HG03558 (cell line): ENCODE measurements around the gene KIRREL3.

Experiments used
- ATAC-seq: cut with Tn5 transposase; IDR thresholded peaks from one replicate; pipeline ENCODE4 v1.9.1; 2021; ENCODE audit warnings: moderate number of reproducible peaks; ENCODE audit not compliant: unreplicated experiment; ENCODE audit errors: extremely low read depth

Gene KIRREL3

DNA sequence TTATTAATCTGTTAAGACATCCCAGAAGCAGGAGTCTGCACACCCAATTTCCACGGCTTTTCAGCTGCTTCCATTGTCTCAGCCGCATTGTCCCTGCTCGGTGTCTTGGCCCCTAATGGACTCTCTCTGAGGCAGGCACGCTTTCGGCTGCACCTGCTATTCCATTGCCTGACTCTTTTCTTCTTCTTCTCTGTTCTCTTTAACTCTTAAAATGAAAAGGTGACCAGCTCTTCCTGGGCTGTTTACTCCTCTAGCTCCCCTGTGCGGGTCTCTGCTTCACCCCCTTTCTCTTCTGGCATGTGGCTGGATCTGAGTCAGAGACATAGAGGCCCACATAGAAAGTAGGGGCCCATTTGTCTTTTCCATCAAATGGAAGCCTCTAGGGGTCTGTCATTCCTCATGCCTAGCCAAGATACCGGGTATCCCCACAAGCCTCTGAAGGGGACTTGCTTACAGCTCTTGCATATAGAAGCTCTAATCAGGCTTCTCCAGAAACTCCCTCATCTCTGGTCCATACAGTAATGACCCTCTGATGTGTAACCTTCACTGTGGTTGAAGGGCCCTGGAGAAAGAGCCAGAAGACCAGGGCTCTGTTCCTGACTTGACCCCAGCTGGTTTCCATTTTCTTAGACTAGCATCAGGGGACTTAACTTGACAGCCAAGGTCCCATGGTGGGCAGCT is 401.2 kb downstream of the KIRREL3 start:
- no peak for ATAC-seq

DNA sequence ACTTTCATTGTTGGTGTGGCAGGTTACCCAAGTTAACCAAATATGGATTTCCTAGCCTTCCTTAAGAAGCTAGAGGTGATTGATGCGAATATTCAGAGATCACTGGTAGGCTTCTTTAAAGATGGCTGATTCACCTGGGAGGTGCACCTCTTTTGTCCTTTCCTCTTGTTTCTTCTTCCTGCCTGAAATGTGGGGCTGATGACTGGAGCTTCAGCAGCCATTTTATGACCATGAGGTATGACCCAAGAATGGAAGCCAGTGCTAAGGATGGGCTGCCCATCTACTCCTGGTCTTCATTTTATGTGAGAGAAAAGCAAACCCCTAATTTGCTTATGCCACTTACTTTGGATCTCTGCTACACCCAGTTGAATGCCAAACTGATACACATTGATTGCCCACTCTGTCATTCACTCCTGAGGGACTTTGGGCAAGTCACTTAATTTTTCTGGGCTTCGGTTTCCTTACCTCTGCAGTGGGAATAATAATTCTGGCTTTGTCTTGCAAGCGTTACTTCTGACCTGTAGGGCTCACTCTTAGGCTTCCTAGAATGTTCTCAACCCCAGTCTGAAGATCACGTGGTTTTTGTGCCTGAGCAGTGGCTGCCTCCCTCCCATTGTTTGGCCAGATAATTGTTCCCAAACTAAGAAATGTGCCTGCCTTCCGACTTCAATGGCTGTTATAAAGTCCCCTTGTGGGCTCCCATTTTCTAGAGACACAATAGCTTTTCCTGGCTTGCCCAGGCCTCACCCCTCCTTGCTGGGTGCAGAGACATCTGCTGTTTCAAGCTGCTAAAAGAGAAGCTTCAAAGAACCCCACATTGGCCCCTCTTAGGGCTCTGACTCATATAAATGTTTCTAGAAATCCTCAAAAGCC is 402.0 kb downstream of the KIRREL3 start:
- no peak for ATAC-seq

DNA sequence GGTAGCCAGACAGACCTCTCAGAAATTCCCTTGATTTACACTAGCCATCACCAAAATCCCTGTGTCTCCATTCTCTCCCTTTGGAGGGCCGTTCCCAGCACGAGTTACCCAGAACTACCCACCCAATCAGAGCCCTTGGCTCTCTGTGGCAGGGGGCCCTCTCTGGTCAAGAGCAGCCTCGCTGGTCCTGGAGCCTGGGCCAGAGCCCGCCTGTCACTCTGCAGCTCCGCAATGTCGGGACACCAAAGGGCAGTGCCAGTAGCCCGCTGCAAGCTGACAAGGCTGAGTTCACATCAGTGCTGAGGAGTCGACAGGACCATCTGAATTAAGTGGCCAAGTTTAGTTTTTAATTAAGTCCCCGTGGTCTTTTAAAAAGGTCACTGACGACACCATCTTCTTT is 403.5 kb downstream of the KIRREL3 start:
- no peak for ATAC-seq

DNA sequence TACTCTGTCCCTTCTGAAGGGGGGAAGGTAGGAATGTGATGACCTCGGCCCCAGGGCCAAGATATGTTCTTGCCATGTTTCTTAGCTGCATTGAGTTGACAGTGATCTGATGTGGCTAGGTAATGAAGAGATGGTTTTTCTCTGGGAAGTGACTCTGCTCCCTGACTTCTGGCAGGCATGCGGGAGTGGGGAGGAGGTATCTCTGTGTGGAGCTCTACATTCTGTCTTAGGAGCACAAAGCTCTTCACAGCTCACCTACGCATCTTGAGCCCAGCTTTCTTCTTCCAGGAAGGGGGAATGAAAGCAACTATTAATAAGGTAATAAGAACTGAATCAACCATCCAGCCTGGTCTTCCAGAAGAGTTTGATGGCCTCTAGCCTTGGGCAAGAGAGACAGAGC is 404.1 kb downstream of the KIRREL3 start:
- ATAC-seq = no peak

DNA sequence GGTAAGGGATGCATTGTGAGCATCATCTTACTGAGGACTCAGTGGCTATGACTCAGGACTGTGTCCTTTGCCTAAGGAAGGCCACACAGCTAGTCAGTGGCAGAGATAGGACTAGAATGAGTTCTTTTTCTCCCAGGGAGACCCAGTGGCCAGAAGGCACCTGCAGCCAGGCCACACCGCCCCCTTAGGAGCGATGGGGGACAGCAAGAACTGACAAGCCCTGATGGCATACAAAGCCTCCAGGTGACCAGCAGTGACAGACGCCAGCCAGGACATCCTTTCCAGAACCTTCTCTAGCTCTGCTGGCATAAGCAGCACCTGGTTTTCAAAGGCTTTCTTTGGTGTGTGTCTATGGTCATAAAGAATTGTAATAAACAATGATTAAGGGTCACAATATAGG is 405.0 kb downstream of the KIRREL3 start:
- no peak for ATAC-seq

DNA sequence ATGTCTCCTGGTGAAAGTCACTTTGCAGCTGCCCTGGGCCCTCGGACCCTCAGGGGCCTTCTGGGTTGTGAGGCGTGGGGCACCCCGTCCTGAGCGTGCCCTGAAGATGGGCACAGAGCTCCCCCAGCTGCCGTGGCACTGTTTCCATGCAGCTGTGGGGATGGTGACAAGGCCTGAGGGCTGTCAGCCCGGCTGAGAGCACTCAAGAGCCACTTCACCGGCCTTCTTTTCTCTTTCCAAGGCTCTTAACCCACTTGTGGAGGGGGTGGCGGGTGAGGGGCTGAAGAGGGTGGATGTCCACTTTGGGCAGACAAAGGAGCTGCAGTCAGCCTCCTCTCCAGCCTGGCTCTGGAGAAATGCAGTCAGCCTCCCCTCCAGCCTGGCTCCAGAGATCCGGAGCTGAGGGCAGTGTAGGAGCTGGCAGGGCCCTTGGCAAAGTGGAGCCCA is 405.6 kb downstream of the KIRREL3 start:
- no peak for ATAC-seq

DNA sequence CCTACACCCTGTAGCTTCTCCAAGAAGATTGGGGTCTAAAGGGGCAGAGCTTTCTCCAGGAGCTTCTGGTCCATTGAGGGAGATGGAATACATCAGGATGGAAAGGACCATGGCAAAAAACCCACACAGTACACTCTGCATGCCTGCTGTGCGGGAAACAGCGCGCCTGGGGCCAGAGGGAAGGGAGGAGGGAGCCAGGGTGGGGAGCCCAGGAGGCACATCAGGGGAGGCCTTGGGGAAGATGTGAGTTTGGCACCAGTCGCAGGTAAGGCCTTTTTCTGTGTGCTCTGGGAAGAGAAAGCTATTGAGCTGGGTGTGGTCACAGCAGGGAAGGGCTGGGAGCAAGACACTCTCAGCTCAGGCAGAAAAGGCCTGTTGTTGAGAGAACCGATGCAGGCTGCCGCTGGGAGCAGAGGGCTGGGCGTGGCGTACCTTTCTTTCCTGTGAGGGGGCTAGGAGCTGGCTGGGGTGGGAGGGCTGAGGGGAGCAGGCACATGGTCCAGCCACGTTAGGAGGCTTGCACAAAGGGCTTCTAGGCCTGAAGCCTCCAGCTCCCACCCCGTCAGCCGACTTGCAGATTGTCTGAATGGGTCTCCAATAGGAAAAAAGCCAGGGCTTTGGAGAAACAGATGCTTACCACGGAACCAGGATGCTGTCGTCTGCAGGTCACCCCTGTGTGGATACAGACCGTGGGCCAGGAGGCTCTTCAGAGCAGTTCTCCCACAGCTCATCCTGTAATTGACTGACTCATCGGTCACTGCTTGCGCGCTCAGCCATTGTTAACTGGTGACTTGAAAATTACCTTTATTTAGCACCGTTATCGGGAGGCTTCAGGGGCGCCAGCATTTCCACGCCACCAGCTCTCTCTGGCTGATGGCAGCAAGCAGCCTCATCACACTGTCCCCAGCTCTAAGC is 407.8 kb downstream of the KIRREL3 start:
- no peak for ATAC-seq

DNA sequence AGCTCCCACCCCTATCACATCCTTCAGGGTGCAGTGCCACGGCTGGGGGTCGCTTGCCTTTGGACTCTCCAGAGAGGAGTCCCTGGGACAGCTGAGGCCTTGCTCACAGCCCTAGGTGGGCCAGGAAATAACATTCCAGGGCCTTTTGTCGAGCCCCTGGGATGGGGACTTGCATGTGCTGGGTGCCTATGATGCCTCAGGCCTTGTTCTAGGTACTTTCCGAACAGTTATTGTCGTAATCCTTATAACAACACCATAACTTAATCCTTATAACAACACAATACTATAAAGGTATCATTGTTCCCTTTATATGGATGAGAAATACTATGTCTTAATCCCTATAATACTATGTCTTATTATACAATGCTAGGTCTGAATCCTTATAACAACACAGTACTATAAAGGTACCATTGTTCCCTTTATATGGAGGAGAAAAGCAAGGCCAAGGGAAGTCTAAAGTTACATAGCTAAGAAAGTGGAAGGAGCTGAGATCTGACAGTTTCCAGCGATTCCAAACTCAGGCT is 408.5 kb downstream of the KIRREL3 start:
- no peak for ATAC-seq

DNA sequence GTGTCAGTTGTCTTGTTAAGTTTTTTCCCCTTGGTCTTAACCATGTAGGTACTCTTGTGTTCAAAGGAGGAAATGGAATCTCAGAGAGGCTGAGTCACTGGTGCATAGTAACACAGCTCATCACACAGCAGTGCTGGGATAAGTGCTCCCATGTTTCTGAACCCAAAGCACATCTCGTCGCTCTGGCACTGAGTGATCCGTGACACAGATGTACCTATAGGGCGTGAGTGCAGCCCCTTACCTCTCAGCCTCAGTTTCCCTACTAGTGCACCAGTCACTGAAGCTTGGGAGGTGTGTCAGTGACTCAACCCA is 411.1 kb downstream of the KIRREL3 start:
- ATAC-seq = no peak

DNA sequence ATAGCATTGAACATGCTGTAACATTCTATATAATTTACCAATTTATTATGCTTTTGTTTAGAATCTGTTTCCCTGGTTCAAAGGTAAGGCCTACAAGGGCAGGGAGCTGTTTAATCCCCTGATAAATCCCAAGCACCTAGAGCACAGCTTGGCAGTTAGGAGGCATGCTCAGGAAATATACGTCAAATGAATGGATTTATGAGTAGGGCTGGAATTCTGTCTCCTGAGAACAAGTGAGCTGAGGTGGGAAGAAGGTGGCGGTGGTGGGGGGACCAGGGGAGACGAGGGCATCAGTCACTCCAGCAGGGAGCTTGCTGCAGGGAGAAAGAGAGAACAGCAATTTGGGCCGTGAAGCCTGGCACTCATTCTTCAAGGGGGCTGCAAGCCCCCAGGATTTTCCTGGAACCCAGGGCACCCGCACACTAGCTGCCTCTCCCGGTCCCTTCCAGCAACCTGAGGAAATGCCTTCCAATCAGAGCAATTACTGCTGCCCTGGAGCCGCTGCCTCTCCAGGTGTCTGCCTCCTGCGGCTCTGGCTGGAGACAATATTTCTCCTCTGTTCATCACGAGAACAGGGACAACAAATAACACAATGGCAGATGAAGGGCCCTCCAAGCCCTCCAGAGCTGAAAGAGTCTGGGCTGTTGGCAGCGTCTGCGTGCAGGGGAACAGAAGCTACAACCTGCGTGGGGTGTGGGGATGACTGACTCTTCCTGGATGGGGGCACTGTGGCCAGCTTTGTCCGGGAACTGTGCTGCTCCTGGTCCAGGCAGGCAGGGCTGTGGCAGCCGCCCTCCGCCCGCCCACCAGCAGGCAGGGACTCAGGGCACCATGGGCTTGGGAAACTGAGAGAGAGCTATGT is 411.7 kb downstream of the KIRREL3 start:
- ATAC-seq = no peak

DNA sequence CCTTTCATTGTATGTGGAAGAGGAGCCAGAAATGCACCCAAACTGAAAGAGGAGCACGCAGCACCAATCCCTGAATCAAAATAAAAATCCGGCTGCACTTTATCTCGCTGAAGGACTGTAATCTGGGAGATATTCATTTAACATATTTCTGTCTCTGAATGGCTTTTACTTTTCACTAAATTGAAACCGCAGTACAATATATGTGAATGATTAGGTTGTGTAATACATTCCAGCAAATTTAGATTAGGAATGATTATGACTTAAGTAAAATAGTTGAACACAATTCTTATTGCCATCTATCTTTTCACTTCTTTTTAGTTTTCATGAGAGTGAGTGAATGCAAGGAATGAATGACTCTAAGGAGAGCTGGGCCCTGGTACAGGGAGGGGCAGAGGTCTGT is 413.0 kb downstream of the KIRREL3 start:
- ATAC-seq = no peak

DNA sequence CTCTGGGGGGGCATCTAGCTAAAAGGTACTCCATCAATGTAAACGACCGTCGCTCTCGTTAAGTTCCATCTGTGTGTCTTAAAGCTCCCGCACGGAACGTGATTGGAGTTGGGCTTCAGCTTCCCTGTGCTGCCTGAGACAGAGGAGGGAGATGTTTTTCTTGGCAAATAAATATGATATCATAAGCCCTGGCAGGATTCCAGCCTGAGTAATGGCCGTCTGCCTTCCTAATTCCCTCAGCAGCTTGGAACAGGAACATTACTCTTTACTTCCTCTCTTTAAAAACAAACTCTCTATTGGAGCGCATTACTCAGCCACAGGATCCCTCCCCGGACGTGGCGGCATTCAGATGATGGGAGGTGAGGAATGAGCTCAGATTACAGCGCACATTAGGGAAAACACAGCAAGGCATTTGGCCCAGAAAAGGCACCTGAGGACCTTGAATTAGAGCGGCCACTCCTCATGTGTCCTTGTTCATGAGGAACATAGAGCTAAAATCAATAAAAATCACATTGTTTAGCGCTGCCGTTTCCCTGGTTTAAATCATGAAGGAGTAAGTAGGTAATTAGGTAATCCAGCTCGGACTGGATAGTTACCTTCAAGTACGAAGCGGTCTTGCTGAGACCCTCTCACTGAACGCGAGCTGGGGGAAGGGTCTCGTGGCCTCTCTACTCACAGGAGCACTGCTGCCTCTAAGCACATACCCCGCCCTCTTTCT is 414.6 kb downstream of the KIRREL3 start:
- no peak for ATAC-seq

DNA sequence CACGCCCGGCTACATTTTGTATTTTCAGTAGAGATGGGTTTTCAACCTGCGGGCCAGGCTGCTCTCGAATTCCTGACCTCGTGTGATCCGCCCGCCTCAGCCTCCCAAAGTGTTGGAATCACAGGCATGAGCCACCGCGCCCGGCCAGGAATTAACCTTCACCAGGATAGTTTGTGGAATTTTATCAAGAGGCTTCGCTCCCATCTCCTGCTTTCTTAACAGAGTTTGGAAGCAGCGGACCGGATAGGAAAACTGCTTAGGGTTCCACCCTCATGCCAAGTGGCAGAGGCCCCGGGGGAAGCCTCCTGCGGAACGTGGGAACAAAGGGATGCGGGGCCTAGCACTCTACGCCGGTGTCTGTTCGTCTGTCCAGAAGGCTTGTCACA is 415.2 kb downstream of the KIRREL3 start:
- no peak for ATAC-seq

DNA sequence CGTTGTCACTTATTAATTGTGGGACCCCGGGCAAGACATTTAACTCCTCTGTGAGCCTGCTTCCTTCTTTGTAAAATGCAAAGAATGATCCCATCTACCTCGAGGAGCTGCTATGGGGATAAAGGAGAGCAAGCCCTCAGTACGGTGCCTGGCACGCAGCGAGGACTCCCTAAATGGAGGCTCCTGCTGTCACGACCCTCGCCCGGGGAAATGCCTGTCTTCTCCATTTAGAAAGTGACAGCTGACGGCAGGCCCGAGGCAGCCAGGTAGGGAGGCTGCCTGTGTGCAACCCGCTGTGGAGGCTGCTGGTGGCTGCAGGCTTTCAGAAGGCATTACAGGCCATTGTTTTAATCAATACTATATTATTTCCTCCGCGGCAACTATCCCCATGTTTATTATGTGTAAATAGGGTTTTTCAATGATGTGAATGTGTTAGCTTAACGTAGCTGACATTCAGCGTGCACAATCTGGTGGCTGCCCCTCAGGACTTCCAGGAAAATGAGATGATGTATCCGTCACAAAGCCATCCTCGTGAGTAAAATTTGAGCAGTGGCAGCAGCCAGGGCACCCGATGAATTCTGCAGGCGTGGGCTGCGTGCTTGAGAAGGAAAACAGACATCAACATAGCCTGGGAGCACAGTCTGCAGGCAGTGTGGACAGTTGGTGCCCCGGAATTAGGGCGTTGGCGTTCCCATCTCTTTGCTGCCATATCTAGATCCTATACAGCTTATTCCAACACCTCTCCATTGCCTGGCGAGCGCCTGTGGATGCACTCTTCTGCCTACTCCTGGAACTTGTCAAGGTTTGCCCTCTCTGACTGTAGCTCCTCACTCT is 416.8 kb downstream of the KIRREL3 start:
- ATAC-seq = no peak

DNA sequence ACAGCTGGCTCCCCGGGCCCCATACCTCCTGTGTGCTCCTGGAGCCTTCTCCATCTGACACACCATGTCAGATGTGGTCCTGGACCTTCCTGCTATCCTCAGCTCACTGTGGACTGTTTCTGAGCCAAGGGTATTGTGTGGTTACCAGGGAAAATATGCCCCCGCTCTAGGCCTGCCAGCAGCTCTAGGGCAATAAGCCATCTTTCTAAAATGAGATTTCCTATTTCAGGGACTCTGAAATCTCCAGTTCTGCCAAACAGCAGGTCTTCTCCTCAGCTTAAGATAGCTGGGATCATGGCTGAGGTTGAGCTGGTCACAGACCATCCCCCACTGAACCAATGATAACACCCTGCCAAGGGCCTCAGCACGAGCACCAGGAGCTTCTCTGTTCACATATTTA is 417.5 kb downstream of the KIRREL3 start:
- no peak for ATAC-seq

DNA sequence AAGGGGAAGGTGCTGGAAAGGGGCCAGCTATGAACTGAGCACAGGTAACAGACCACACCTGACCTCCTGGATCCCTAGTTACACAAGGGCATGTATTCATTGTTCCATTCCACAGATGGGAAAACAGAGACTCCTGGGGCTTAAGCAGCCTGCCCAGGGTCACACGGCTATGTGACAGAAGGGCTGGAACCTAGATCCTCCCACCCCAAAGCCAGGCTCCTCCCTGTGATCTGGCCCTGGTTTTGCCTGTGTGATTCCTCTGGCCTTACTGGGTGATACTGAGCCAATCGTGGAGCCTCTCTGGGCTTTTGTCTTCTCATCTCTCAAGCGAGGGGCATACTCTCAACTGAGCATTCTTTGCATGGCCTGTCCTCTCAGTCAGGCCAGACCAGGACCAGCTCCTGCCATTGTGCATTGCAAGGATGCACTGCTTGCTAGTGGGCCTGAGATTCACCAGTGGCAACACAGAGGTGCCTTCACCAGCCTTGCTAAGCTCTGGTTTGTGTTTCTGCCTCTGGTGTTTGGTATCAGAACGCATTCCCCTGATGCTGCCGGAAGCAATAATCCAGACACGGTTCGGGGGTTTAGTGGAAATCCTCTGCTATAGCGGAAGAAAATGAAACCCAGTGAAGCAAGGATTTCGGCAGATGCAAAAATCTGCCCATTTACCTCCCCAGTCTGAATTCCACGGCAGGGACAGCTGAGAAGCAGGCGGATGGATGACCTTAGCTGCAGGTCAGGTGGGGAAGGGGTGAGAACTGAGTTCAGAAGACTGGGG is 418.5 kb downstream of the KIRREL3 start:
- ATAC-seq = no peak

DNA sequence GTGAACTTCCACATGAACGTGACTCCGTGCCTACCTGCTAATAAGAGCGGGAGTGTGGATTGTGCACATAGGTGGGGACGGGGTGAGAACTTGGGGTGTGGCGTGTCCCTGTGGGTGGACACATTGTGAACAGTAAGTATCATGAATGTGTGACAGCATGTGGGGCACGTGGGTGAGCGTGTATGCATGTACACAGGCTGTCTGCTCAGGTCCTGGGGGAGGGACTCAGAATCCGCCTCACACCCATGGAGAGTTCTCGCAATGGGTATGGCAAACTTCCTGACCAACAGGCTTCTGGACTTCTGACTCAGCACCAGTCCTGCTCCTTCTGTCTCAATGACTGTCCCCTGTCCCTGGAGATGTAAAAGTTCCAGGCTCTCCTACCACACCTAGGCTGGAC is 422.1 kb downstream of the KIRREL3 start:
- no peak for ATAC-seq

DNA sequence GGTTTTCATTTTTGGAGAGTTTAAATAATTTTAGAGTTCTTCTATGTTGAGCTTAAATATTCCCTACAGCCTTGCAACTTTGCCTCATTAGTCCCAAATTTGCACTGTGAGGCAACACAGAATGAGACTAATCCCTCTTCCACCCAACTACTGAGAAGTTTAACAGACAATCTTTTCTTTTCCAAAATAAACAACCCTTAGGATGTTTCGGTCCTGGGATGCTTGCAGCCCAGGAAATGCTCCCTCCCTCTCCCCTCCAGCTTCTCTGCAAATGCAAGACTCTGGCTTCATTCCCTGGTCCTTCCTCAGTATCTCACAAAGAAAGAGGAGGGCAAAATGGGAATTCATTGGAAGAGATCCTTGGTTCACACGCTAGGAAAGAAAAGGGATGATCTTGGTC is 422.5 kb downstream of the KIRREL3 start:
- ATAC-seq = no peak
